Loucy (cell line): ENCODE data around the gene EBF3.

Experiments used
- H2AFZ ChIP-seq: fragments of 200-600 bp; sonication (generic); 2 replicates; pipeline ENCODE4 v1.6.0; 2016; ENCODE audit warnings: antibody characterized with exemption, mild to moderate bottlenecking, low read length, moderate library complexity
- H3F3A ChIP-seq: fragments of 200-600 bp; 2 replicates; pipeline ENCODE4 v1.6.0; 2016; ENCODE audit warnings: antibody characterized with exemption, low read depth, mild to moderate bottlenecking
- H3K27me3 ChIP-seq: fragments of 200-600 bp; sonication (generic); 2 replicates; pipeline ENCODE4 v1.6.1; 2014; ENCODE audit warnings: low read length, mild to moderate bottlenecking; ENCODE audit not compliant: insufficient read depth, poor library complexity, severe bottlenecking
- H3K36me3 ChIP-seq: fragments of 200-600 bp; sonication (generic); 2 replicates; pipeline ENCODE4 v1.6.1; 2016; ENCODE audit warnings: low read length; ENCODE audit not compliant: insufficient read depth
- H3K4me1 ChIP-seq: fragments of 200-600 bp; sonication (generic); 2 replicates; pipeline ENCODE4 v1.5.1; 2014; ENCODE audit warnings: low read length, mild to moderate bottlenecking; ENCODE audit not compliant: insufficient read depth, poor library complexity, severe bottlenecking
- H3K4me2 ChIP-seq: fragments of 200-600 bp; sonication (generic); 2 replicates; pipeline ENCODE4 v1.6.0; 2014; ENCODE audit warnings: antibody characterized with exemption, low read length, low read depth, mild to moderate bottlenecking; ENCODE audit not compliant: poor library complexity, severe bottlenecking
- H3K4me3 ChIP-seq: fragments of 200-600 bp; sonication (generic); 2 replicates; pipeline ENCODE4 v1.5.1; 2014; ENCODE audit warnings: low read length, mild to moderate bottlenecking, mixed read lengths; ENCODE audit not compliant: poor library complexity, severe bottlenecking
- H3K79me2 ChIP-seq: fragments of 200-600 bp; sonication (generic); 2 replicates; pipeline ENCODE4 v1.6.1; 2014; ENCODE audit warnings: low read length; ENCODE audit not compliant: insufficient read depth
- H3K9ac ChIP-seq: fragments of 200-600 bp; sonication (generic); 2 replicates; pipeline ENCODE4 v1.6.0; 2014; ENCODE audit warnings: mild to moderate bottlenecking, low read depth, low read length, moderate library complexity; ENCODE audit not compliant: poor library complexity, severe bottlenecking
- H3K9me2 ChIP-seq: fragments of 200-600 bp; sonication (generic); replicated peaks from 2 replicates; pipeline ENCODE4 v1.6.1; 2016; ENCODE audit warnings: low read depth, low read length, mixed read lengths
- H3K9me3 ChIP-seq: fragments of 200-600 bp; sonication (generic); 2 replicates; pipeline ENCODE4 v1.6.1; 2014; ENCODE audit warnings: mild to moderate bottlenecking, antibody characterized with exemption, low read length, low read depth; ENCODE audit not compliant: insufficient read depth
- H4K20me1 ChIP-seq: fragments of 200-600 bp; sonication (generic); 2 replicates; pipeline ENCODE4 v1.6.0; 2014; ENCODE audit warnings: antibody characterized with exemption, low read length, mild to moderate bottlenecking; ENCODE audit not compliant: insufficient read depth, poor library complexity, severe bottlenecking
- CTCF ChIP-seq: fragments of 200-600 bp; sonication (generic); conservative IDR thresholded peaks from 2 replicates; pipeline ENCODE4 v1.5.1; 2014; ENCODE audit warnings: mild to moderate bottlenecking, antibody characterized with exemption, low read length
- EZH2phosphoT487 ChIP-seq: fragments of 200-600 bp; IDR thresholded peaks from 2 replicates; pipeline ENCODE4 v1.6.1; 2018; ENCODE audit warnings: antibody characterized with exemption, mild to moderate bottlenecking, moderate library complexity, borderline replicate concordance

Gene EBF3

GRCh38 chr10:129982825-129983224 lies 18.8 kb upstream of the EBF3 start:
- H3K4me3 ChIP-seq: no peak overlapping the region
- H3K4me2 ChIP-seq: no peak overlapping the region
- H3K79me2 ChIP-seq: no peaks in the 10 kb centered on the region
- H2AFZ ChIP-seq: no peak overlapping the region
- peaks cover 6% of the 10 kb centered on the region; the same call in 1 of the 2 replicates for H3K9me3 ChIP-seq
- no peaks in the 10 kb centered on the region for H3K27me3 ChIP-seq
- H3F3A ChIP-seq: no peaks in the 10 kb centered on the region
- TF ChIP-seq EZH2phosphoT487: no peak
- TF ChIP-seq CTCF: no peak
- no peaks in the 10 kb centered on the region for H4K20me1 ChIP-seq
- no peaks in the 10 kb centered on the region for H3K4me1 ChIP-seq
- H3K36me3 ChIP-seq: no peaks in the 10 kb centered on the region
- H3K9ac ChIP-seq: no peak overlapping the region
- H3K9me2 ChIP-seq: no peaks in the 10 kb centered on the region

GRCh38 chr10:129978980-129979379 lies 14.9 kb upstream of the EBF3 start:
- no peak overlapping the region for H3K9ac ChIP-seq
- no peak overlapping the region for H3K4me2 ChIP-seq
- no peaks in the 10 kb centered on the region for H3K9me2 ChIP-seq
- H3F3A ChIP-seq: no peaks in the 10 kb centered on the region
- no peaks in the 10 kb centered on the region for H4K20me1 ChIP-seq
- H3K36me3 ChIP-seq: no peaks in the 10 kb centered on the region
- H3K4me3 ChIP-seq: no peak overlapping the region
- H2AFZ ChIP-seq: no peak overlapping the region
- H3K9me3 ChIP-seq: peaks cover 6% of the 10 kb centered on the region; the same call in 1 of the 2 replicates
- TF ChIP-seq CTCF (no peak), EZH2phosphoT487 (no peak)
- H3K79me2 ChIP-seq: no peaks in the 10 kb centered on the region
- no peaks in the 10 kb centered on the region for H3K4me1 ChIP-seq
- H3K27me3 ChIP-seq: no peaks in the 10 kb centered on the region

- H3K79me2 ChIP-seq: no peaks in the 10 kb centered on the region
- no peak overlapping the region for H2AFZ ChIP-seq
- H3K4me2 ChIP-seq: no peak overlapping the region
- no peaks in the 10 kb centered on the region for H3F3A ChIP-seq
- H3K9me2 ChIP-seq: no peaks in the 10 kb centered on the region
- TF ChIP-seq EZH2phosphoT487 (no peak), CTCF (no peak)
- H3K9me3 ChIP-seq: 0 out of 2 replicates have a peak, but pooled peaks cover under 1% of the 10 kb centered on the region
- no peaks in the 10 kb centered on the region for H3K4me1 ChIP-seq
- H3K27me3 ChIP-seq: no peaks in the 10 kb centered on the region
- H3K36me3 ChIP-seq: no peaks in the 10 kb centered on the region
- H3K4me3 ChIP-seq: no peak overlapping the region
- no peak overlapping the region for H3K9ac ChIP-seq
- no peaks in the 10 kb centered on the region for H4K20me1 ChIP-seq
Measured at GRCh38 chr10:129978322-129978721, 14.2 kb upstream of the EBF3 start.
